H9 (cell line): Measurements from ENCODE around the gene PTPN21. TPM values are rescaled to one million over a fixed set of nuclear protein-coding genes. Genes with fewer than 3 reads are reported as not detected.

Source experiments
- DNase-seq: peaks from one replicate; pipeline ENCODE4 v3.0.0-alpha.2; 2017
- H2AFZ ChIP-seq: one replicate; pipeline ENCODE4 v1.6.1; 2013; ENCODE audit warnings: mild to moderate bottlenecking, low read length, control low read depth, moderate library complexity
- H2AK5ac ChIP-seq: 2 replicates; pipeline ENCODE4 v1.6.1; 2013; ENCODE audit warnings: low read length, control low read depth, mixed read lengths; ENCODE audit not compliant: insufficient read length
- H2BK120ac ChIP-seq: one replicate; pipeline ENCODE4 v1.6.1; 2013; ENCODE audit warnings: low read depth, mild to moderate bottlenecking, low read length, control low read depth, inconsistent platforms; ENCODE audit not compliant: poor library complexity, severe bottlenecking
- H2BK12ac ChIP-seq: 2 replicates; pipeline ENCODE4 v1.6.1; 2013; ENCODE audit warnings: low read length, control low read depth, mixed read lengths, low read depth; ENCODE audit not compliant: insufficient read length
- H2BK15ac ChIP-seq: 2 replicates; pipeline ENCODE4 v1.6.1; 2013; ENCODE audit warnings: low read depth, low read length, control low read depth
- H2BK20ac ChIP-seq: one replicate; pipeline ENCODE4 v1.6.1; 2013; ENCODE audit warnings: low read depth, mild to moderate bottlenecking, low read length, control low read depth, inconsistent platforms; ENCODE audit not compliant: poor library complexity, severe bottlenecking
- H2BK5ac ChIP-seq: 2 replicates; pipeline ENCODE4 v1.6.1; 2013; ENCODE audit warnings: low read length, control low read depth, mixed read lengths; ENCODE audit not compliant: insufficient read length
- H3K14ac ChIP-seq: 2 replicates; pipeline ENCODE4 v1.6.1; 2013; ENCODE audit warnings: low read length, control low read depth; ENCODE audit not compliant: insufficient read depth
- H3K18ac ChIP-seq: 2 replicates; pipeline ENCODE4 v1.6.1; 2013; ENCODE audit warnings: low read depth, mild to moderate bottlenecking, mixed read lengths, low read length, control low read depth; ENCODE audit not compliant: insufficient read length
- H3K23ac ChIP-seq: 2 replicates; pipeline ENCODE4 v1.6.1; 2013; ENCODE audit warnings: low read length, control low read depth, mixed read lengths, low read depth; ENCODE audit not compliant: insufficient read length
- H3K23me2 ChIP-seq: 2 replicates; pipeline ENCODE4 v1.6.1; 2013; ENCODE audit warnings: low read depth, mild to moderate bottlenecking, mixed read lengths, low read length, control low read depth; ENCODE audit not compliant: insufficient read length, poor library complexity, severe bottlenecking
- H3K27ac ChIP-seq: 2 replicates; pipeline ENCODE4 v1.5.1; 2013; ENCODE audit warnings: low read length, control low read depth, mixed read lengths, low read depth; ENCODE audit not compliant: insufficient read length
- H3K27me3 ChIP-seq: 2 replicates; pipeline ENCODE4 v1.6.1; 2013; ENCODE audit warnings: low read length, control low read depth, inconsistent platforms; ENCODE audit not compliant: insufficient read depth
- H3K4ac ChIP-seq: 2 replicates; pipeline ENCODE4 v1.6.1; 2013; ENCODE audit warnings: low read depth, mild to moderate bottlenecking, control low read depth, inconsistent platforms, low read length, moderate library complexity
- H3K4me1 ChIP-seq: 2 replicates; pipeline ENCODE4 v1.6.1; 2013; ENCODE audit warnings: low read length, control low read depth, inconsistent platforms; ENCODE audit not compliant: insufficient read depth
- H3K4me2 ChIP-seq: 2 replicates; pipeline ENCODE4 v1.6.1; 2013; ENCODE audit warnings: low read length, control low read depth, mixed read lengths; ENCODE audit not compliant: insufficient read length, insufficient read depth
- H3K56ac ChIP-seq: 2 replicates; pipeline ENCODE4 v1.6.1; 2013; ENCODE audit warnings: low read depth, mild to moderate bottlenecking, mixed read lengths, low read length, control low read depth; ENCODE audit not compliant: insufficient read length
- H3K79me1 ChIP-seq: 2 replicates; pipeline ENCODE4 v1.6.1; 2013; ENCODE audit warnings: low read depth, mild to moderate bottlenecking, moderate library complexity, low read length, control low read depth, inconsistent platforms; ENCODE audit not compliant: insufficient read depth, poor library complexity, severe bottlenecking
- H3K79me2 ChIP-seq: 2 replicates; pipeline ENCODE4 v1.6.1; 2013; ENCODE audit warnings: low read length, control low read depth, inconsistent platforms; ENCODE audit not compliant: insufficient read depth
- H3K9ac ChIP-seq: 2 replicates; pipeline ENCODE4 v1.6.1; 2013; ENCODE audit warnings: low read length, control low read depth, mixed read lengths; ENCODE audit not compliant: insufficient read length; ENCODE audit errors: extremely low read depth
- H3K9me3 ChIP-seq: one replicate; pipeline ENCODE4 v1.6.1; 2013; ENCODE audit warnings: low read depth, low read length, inconsistent platforms; ENCODE audit not compliant: control insufficient read depth
- H3T11ph ChIP-seq: one replicate; pipeline ENCODE4 v1.6.1; 2013; ENCODE audit warnings: mild to moderate bottlenecking, low read length, control low read depth, inconsistent platforms
- H4K20me1 ChIP-seq: one replicate; pipeline ENCODE4 v1.6.1; 2013; ENCODE audit not compliant: control insufficient read depth, insufficient read length, insufficient read depth
- H4K5ac ChIP-seq: 2 replicates; pipeline ENCODE4 v1.6.1; 2013; ENCODE audit warnings: low read depth, mild to moderate bottlenecking, mixed read lengths, low read length, control low read depth; ENCODE audit not compliant: insufficient read length
- H4K8ac ChIP-seq: replicated peaks from 2 replicates; pipeline ENCODE4 v1.6.1; 2013; ENCODE audit warnings: low read length, control low read depth, mixed read lengths, low read depth; ENCODE audit not compliant: insufficient read length
- H4K91ac ChIP-seq: 2 replicates; pipeline ENCODE4 v1.6.1; 2013; ENCODE audit warnings: low read depth, mild to moderate bottlenecking, moderate library complexity, mixed read lengths, low read length, control low read depth; ENCODE audit not compliant: insufficient read length
- H3K27ac Mint-ChIP-seq, 3 experiments: 2 replicates in 2 of 3; 3 replicates in 1 of 3; pipeline ENCODE4 v1.8.0; 2020 to 2021; ENCODE audit warnings: mixed read lengths in 3 of 3, mild to moderate bottlenecking in 1 of 3, moderate library complexity in 1 of 3
- H3K27me3 Mint-ChIP-seq: 2 replicates; pipeline ENCODE4 v1.8.0; 2021; ENCODE audit warnings: low read depth, mild to moderate bottlenecking, moderate library complexity, mixed read lengths
- H3K36me3 Mint-ChIP-seq, 3 experiments: 2 replicates in 2 of 3; 3 replicates in 1 of 3; pipeline ENCODE4 v1.8.0; 2020 to 2021; ENCODE audit warnings: low read depth in 3 of 3, mixed read lengths in 3 of 3; ENCODE audit not compliant: insufficient read depth in 1 of 3
- H3K4me1 Mint-ChIP-seq, 2 experiments: 2 replicates each; pipeline ENCODE4 v1.8.0; 2020; ENCODE audit warnings: mixed read lengths in 2 of 2
- H3K4me3 Mint-ChIP-seq, 2 experiments: 2 replicates in 1 of 2; 3 replicates in 1 of 2; pipeline ENCODE4 v1.8.0; 2020 to 2021; ENCODE audit warnings: mild to moderate bottlenecking in 2 of 2, mixed read lengths in 2 of 2, moderate library complexity in 1 of 2
- H3K9me3 Mint-ChIP-seq, 2 experiments: 2 replicates in 1 of 2; 3 replicates in 1 of 2; pipeline ENCODE4 v1.8.0; 2020; ENCODE audit warnings: mild to moderate bottlenecking in 2 of 2, mixed read lengths in 2 of 2, moderate library complexity in 1 of 2
- CTCF ChIP-seq: fragments of 200-600 bp; sonication (generic); conservative IDR thresholded peaks from 3 replicates; pipeline ENCODE4 v1.8.0; 2021; ENCODE audit warnings: antibody characterized with exemption, mild to moderate bottlenecking
- WGBS: extraction: QIAGEN DNeasy Blood & Tissue Kit; methylation state at CpG from one replicate; pipeline ENCODE4 v1.1.7; 2013; ENCODE audit warnings: missing lambda C conversion rate, low lambda C conversion rate, mixed read lengths; ENCODE audit not compliant: insufficient read length; ENCODE audit errors: extremely low coverage; 5-methylcytosine and 5-hydroxymethylcytosine counted together
- total RNA-seq: library from RNA; stranded (reverse); gene quantifications from 2 replicates; pipeline ENCODE4 v1.2.1, GENCODE V29; 2021

PTPN21 gene
- total RNA-seq, 1 experiment from 2014 or later: 14.3 TPM

GRCh38 chr14:88421286-88421685, 133.5 kb downstream of the PTPN21 start:
- Histone ChIP-seq H3T11ph (no peak overlapping the region), H3K23ac (no peak overlapping the region), H3K79me2 (no peaks in the 10 kb centered on the region), H3K9me3 (no peaks in the 10 kb centered on the region), H3K14ac (no peak overlapping the region), H2BK12ac (no peak overlapping the region), H4K8ac (no peak overlapping the region), H3K4me1 (no peaks in the 10 kb centered on the region), H2BK5ac (no peak overlapping the region), H4K5ac (no peak overlapping the region), H3K4me2 (no peak overlapping the region), H3K27ac (no peak overlapping the region), H3K4ac (no peak overlapping the region), H2BK15ac (no peak overlapping the region), H2AK5ac (no peak overlapping the region), H4K91ac (no peak overlapping the region), H3K56ac (no peak overlapping the region), H3K9ac (no peak overlapping the region), H3K27me3 (no peaks in the 10 kb centered on the region), H2BK20ac (no peak overlapping the region), H4K20me1 (no peaks in the 10 kb centered on the region), H2AFZ (no peak overlapping the region), H3K79me1 (no peaks in the 10 kb centered on the region), H3K18ac (no peak overlapping the region), H2BK120ac (no peak overlapping the region), H3K23me2 (no peaks in the 10 kb centered on the region)
- Mint-ChIP-seq H3K36me3 (peaks cover 12 to 19% (median 15%) of the 10 kb centered on the region in 3 experiments), H3K9me3 (peaks cover 6 to 10% of the 10 kb centered on the region in 2 experiments; a peak in 3 of 5 replicates), H3K4me3 (no peak overlapping the region), H3K27me3 (no peaks in the 10 kb centered on the region), H3K4me1 (peaks cover under 1 to 1% of the 10 kb centered on the region in 2 experiments; a peak in 2 of 4 replicates), H3K27ac (no peak overlapping the region)
- no CpG with 5 or more reads among the region's 4 CpGs for WGBS
- no peak for DNase-seq
- no peak for TF ChIP-seq CTCF
